Posterior cingulate gyrus (tissue), 11 donors: ENCODE measurements around the gene CELA3B.
A peak's percentile ranks its signal among the peaks of the same experiment; 100 is the strongest.
"Not testable (repeated sequence)": the region's sequence is repeated elsewhere in the genome, so short reads cannot be mapped to it uniquely, and the experiment has no call there.

Experiments
- DNase-seq, 10 donors: peaks; one replicate each; pipeline versions ENCODE4 v3.0.0 to v3.0.0-alpha.2; 2020 to 2021; ENCODE audit warnings: mixed read lengths in 3 of 10
- intact Hi-C: fragments of 100-400 bp; cut with DNase I; formaldehyde crosslinking; loops from one replicate; pipeline ENCODE4 v1.15.1; 2023

The CELA3B gene

GRCh38 chr1:21976703-21977239 is at the start of gene CELA3B:
CELA3B (plus strand) TSS chr1:21977022; CDS start chr1:21977040, 18 bp downstream.
- DNase-seq: peak in 2 of 10 donors; percentile 8 to 25

GRCh38 chr1:21927533-21928237 is 49.1 kb upstream of the CELA3B start:
- DNase-seq: no peak
- intact Hi-C loops: no loop called here

More at GRCh38 chr1:21976703-21977239, at the start of gene CELA3B:
- intact Hi-C loops: not testable (repeated sequence)

GRCh38 chr1:21930080-21930571 is 46.7 kb upstream of the CELA3B start:
- no peak for DNase-seq
- intact Hi-C loops: no loop called here

GRCh38 chr1:21930629-21931170 is 46.1 kb upstream of the CELA3B start:
- no peak for DNase-seq
- intact Hi-C loops: no loop called here

GRCh38 chr1:21931171-21932093 is 45.4 kb upstream of the CELA3B start:
- intact Hi-C loops: no loop called here
- no peak for DNase-seq

- intact Hi-C loops: no loop called here
- no peak for DNase-seq
These were observed 44.7 kb upstream of the CELA3B start for GRCh38 chr1:21932127-21932526.

- intact Hi-C loops: no loop called here
- no peak for DNase-seq
These were observed 43.2 kb upstream of the CELA3B start for GRCh38 chr1:21933397-21934248.

- DNase-seq: no peak
- intact Hi-C loops: loop anchor here (5.0 kb wide), 1 partner anchor 153 kb away; the partner anchor contains the start of gene USP48
These were observed 41.4 kb upstream of the CELA3B start for GRCh38 chr1:21935393-21935804.

GRCh38 chr1:21935891-21936365 is 40.9 kb upstream of the CELA3B start:
- intact Hi-C loops: loop anchor here (5.0 kb wide), 1 partner anchor 154 kb away; the partner anchor contains the start of gene USP48
- DNase-seq: no peak

- intact Hi-C loops: loop anchor here (5.0 kb wide), 1 partner anchor 154 kb away; the partner anchor contains the start of gene USP48
- no peak for DNase-seq
These were observed 40.3 kb upstream of the CELA3B start for GRCh38 chr1:21936366-21937031.

GRCh38 chr1:21937034-21937371 is 39.8 kb upstream of the CELA3B start, which contains the start of gene HSPG2:
HSPG2 (minus strand) TSS chr1:21937310; CDS start chr1:21937217, 93 bp downstream.
- intact Hi-C loops: loop anchor here (5.0 kb wide), 1 partner anchor 155 kb away; the partner anchor contains the start of gene USP48
- DNase-seq: no peak

- intact Hi-C loops: loop anchor here (5.0 kb wide), 1 partner anchor 155 kb away; the partner anchor contains the start of gene USP48
- DNase-seq: peak; percentile 75 to 98 (median 80)
These were observed 39.3 kb upstream of the CELA3B start for GRCh38 chr1:21937372-21938121.

- intact Hi-C loops: loop anchor here (5.0 kb wide), 1 partner anchor 157 kb away; the partner anchor contains the start of gene USP48
- peak in 1 of 10 donors; percentile 31 for DNase-seq
These were observed 37.9 kb upstream of the CELA3B start for GRCh38 chr1:21938732-21939538.

GRCh38 chr1:21939650-21940374 is 37.0 kb upstream of the CELA3B start:
- peak in 9 of 10 donors; percentile 38 to 96 (median 70) for DNase-seq
- intact Hi-C loops: loop anchor here (5.0 kb wide), 1 partner anchor 158 kb away; the partner anchor contains the start of gene USP48

GRCh38 chr1:21940492-21940891 is 36.3 kb upstream of the CELA3B start:
- intact Hi-C loops: no loop called here
- peak in 1 of 10 donors; percentile 5 for DNase-seq

- no peak for DNase-seq
- intact Hi-C loops: no loop called here
These were observed 35.5 kb upstream of the CELA3B start for GRCh38 chr1:21941370-21941769.
